ENCODE measurements around the gene CSF2RB.

DNA sequence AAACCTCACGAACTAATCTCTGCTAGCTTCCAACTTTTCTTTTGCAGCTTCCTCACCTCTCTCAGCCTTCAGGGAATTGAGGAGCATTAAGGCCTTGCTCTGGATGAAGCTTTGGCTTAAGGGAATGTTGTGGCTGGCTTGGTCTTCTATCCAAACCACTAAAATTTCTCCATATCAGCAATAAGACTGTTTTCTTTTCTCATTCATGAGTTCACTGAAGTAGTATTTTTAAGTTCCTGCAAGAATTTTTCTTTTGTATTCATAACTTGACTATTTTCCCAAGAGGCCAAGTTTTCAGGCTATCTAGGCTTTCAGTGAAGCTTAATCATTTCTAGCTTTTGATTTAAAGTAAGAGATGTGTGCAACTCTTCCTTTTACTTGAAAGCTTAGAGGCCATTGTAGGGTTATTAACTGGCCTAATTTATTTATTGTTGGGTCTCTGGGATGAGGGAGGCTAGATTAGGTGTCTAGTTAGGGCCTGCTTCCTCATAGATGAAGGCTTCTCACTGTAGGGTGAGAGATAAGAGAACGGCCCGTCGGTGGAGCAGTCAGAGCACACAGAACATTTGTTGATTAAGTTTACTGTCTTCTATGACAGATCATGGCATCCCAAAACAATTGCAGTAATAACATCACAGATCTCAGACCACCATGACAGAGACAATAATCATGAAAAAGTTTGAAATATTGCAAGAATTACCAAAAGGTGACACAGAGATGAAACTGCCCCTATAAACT is 33.2 kb downstream of the CSF2RB start:
- TF ChIP-seq, protein P1, sequence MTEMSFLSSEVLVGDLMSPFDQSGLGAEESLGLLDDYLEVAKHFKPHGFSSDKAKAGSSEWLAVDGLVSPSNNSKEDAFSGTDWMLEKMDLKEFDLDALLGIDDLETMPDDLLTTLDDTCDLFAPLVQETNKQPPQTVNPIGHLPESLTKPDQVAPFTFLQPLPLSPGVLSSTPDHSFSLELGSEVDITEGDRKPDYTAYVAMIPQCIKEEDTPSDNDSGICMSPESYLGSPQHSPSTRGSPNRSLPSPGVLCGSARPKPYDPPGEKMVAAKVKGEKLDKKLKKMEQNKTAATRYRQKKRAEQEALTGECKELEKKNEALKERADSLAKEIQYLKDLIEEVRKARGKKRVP (CRISPR knock-in tag; IDR thresholded peaks at IDR 0.05), result no peak
- no peak for TF ChIP-seq SRY (CRISPR knock-in tag; IDR thresholded peaks at IDR 0.05)
- TF ChIP-seq GLI4 (CRISPR knock-in tag; IDR thresholded peaks at IDR 0.05; ENCODE audit: borderline replicate concordance), result no peak
- TF ChIP-seq ZNF230 (CRISPR knock-in tag; IDR thresholded peaks at IDR 0.05), result no peak

All from HepG2 (cell line).